Amniotic stem cell (primary cell): ENCODE results near the gene SYNRG.
"Not testable (repeated sequence)": the region's sequence is repeated elsewhere in the genome, so short reads cannot be mapped to it uniquely, and the experiment has no call there.

ENCODE experiments used
- DNase-seq: peaks from one replicate; lab custom pipeline; 2025; lab: John Stamatoyannopoulos, UW

Gene SYNRG

DNA sequence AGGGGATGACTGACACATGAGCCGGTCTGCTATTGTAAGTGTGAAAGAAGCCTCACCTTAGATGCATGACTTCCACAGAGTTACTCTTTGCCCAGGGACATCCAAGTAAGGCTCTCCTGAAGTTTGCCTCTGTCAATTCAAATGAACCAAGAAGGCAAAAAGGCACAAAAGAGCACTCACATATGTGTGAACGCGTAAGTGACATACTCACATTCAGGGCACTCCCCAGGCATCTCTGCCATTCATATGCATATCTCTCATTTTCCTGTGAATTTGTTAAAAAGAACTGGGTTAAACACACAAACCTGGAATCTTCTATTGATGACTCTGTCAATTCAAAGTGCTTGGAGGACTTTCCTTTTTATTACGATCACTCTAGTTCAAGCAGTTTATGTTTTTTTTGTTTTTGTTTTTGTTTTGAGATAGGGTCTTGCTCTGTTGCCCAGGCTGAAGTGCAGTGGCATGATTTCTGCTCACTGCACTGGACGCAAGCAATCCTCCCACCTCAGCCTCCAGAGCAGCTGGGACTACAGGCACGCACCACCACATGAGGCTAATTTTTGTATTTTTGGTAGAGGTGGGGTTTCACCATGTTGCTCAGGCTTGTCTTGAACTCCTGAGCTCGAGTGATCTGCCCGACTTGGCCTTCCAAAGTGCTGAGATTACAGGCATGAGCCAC lies 70.1 kb downstream of the SYNRG start:
- no peak for DNase-seq

DNA sequence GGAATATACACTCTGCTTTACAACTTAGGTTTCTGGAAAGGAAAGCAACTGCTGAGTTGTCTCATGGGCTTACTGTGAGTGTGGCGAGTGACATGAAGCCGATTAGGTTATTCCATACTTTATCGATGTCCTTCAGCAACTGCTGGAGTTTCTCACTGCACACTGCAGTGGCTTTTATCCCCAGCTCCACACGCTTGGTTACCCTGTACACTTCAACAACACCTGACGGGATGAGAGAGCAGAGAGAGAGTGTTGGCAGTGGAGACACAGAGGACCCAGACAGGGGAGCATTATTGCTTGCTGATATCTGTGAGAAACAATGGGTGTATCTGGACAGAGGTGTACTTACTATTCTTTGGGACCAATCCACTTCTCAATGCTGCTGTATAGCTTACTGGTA lies 73.3 kb downstream of the SYNRG start:
- DNase-seq, result no peak

DNA sequence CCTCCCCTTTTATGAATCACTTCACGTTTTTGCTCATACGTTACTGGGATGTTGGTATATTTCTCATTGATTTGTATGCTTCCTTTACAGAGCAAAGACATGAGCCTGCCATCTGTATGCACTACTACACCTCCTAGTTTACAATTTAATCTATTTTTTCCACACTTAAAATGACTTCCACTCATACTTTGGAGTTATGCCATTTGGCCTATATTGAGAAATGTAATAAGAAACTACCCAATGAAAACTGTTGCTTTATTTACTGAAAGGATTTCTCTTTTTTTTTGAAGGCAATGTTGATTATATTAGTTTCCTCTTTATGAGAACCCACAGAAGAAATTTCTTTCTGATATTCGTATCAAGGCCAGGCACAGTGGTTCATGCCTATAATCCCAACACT lies 76.5 kb downstream of the SYNRG start:
- DNase-seq, result no peak

DNA sequence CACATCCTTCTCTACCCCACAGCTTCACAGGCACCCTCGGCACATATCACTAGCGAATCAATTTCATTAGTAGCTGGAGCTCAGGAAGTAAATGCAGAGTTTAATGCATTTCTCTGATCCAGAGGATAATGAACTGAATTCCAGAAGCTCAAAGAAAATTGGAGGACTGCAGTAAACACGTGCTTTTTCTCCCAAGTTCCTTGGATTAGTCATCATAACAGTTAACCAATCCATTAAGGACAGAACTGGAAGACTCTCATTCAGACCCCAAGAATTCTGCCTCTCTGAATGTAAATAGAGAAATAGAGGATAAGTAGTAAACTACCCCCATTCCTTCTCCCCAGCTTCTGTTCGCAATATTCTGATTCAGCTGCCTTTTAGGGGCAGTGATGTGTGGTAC lies 78.8 kb downstream of the SYNRG start:
- DNase-seq, result no peak

DNA sequence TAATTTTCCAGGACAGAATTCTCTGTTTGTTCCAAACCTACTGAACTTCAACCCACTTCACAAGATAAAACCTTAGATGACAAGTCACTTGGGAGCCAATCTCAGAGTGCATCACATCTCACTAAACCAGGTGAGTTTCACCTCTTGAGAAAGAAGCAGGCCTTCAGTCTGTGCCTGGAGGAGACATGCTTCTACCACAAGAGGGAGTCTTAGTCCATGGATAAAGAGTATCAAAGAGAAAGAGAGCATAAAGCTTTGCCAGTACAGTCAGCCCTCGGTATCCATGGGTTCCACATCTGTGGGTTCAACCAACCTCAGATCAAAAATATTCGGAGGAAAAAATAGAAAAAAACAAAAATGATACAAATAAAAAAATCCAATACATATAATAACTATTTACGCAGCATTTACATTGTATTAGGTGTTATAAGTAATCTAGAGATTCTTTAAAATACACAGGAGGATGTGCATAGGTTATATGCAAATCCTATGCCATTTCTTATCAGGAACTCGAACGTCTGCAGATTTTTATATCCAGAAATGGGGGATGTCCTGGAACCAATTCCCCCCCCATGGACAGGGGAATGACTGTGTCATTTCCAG lies 81.9 kb downstream of the SYNRG start:
- no peak for DNase-seq

DNA sequence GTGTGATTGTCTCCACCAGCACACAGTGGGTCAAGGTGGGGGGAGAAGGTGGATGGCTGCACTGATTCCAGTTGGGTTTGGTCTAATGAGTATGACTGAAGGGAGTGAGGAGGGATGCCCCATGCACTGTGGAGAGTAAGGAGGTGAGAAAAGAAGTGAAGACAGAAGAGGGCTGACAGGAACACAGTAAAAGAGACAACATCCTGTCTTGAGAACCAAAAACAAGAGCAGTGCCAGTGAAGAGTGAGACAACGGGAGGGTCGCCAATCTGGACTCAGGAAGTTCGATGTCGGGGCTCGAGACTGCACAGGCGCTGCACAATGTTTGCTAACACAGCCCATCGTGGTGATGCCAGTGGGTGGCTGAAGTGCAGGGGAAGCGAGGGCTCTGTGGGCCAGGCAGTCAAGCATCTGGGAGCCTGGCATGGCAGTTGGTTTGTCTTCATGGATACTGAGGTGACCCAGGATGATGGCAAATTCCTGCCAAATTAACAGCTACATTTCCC lies 85.5 kb downstream of the SYNRG start:
- DNase-seq, result no peak

DNA sequence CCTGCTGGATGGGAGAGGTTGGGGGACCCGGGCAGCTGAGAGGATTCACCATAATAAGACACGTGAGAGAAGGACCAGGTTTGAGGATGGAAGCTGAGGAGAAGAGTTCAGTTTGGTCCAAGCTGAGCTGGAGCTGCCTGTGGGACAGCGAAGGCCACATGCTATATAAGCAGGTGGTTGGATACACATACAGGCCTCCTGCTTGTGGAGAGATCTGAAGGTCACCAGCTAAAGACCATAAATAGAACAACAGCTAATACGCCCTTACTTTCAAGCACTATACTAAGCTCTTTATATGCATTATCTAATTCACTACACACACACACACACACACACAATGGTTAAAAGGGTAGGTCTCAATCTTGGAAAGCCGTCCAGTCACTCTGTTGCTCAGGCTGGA lies 87.4 kb downstream of the SYNRG start:
- DNase-seq, result no peak

DNA sequence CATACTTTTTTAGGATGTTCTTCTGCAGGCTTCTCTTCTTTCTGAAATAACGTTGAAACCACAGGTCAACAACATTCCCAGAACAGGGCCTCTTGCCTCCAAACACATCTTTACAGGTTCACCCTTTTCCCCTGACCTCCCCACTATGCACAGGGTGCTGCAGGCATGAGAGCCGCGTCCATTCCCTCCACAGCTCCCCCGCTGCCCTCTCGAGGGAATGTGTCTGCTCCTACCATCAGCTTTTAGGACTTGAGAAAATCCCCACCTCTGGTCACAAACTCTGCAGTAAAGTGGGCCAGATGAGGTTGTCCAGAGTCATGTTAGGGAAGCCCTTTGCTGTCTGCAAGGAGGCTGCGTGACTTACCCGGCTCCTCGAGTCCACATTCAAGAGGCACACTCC lies 89.0 kb downstream of the SYNRG start:
- DNase-seq, result no peak

DNA sequence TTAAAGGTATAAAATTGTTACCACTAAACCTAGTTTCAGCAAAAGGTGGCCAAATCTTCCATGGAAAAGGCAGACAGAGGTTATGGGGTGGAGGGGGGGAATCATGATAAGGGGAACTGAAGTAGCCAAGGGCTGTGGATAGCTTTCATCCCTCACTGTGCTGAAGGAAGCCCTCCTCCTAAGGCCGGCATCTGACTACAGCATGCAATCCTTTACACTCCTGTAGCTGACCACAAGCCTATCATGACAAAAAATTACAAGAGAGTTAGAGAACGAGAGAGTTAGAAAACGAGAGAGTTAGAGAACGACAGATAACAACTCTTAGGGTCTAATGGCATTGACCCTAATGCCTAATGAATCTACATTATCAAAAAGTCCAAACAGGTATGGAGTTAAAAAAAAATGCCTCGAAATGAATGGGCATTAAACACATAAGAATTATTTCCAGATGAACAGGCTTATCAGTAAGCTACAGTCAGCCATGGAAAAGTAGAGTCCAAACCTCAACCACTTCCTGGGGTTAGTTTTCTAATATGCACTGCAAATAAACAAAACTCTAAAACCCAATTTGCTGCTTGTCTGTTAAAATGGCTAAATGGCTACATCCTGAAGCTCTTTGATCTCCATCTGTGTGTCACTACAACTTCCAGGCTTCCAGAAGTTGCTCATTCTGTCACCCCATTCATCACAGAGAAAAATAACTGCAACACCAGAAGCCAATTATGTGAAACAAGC lies 89.8 kb downstream of the SYNRG start:
- DNase-seq, result no peak

DNA sequence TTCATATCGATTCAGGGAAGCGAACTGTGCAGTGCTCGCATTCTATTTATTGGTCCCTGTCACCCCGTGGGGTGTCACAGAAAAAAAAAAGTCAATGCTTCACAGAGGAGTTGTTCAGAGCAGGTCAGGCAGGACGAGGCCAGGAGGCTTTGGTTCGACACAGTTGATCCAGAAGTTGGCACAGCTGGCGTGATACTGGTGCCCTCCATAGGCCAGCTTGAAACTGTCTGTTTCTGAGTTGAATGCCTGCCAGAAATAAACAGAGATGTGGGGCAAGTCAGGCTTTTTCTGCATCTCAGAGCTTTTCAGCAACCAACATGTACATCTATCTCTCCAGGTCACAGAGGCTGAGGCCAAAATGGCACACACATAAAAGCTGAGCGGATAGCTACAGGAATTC lies 90.4 kb downstream of the SYNRG start:
- DNase-seq, result no peak

DNA sequence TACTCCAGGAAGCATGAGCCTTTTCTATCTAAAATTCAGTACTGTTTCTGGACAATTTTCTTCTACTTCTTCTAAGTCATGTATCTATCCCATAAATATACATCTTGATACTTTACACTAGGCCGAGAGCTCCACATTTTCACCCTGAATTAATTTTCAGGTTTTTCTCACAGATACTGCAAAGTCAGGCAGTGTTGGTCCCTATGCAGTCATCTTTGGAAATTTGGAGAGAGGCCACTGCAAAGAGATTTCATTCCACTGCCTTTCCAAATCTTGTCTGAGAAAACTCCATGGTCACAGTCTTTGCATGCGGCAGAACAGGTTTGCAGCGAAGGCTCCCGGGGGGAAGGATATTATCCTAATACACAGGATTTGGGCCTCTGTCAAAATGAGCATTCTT lies 91.3 kb downstream of the SYNRG start:
- no peak for DNase-seq

DNA sequence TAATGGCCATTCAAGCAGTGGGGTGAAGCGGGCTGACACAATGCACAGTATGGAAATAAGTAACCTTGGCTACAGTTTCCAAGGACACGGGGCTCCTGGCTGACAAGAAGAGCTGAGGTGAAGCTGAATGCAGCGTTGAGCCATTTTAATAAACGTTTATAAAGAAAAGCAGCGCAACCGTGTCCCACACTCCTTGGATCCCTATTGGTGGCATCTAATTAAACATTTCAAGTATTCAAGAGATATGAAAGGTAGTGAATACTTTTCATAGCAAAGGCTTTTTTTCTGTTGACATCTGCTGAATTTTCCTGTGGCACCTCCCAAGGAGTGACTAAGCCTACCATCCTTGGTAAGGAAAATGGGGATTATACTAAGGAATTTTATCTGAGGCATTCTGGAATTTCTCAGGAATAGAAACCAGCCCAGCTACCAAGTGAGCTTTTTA lies 93.1 kb downstream of the SYNRG start:
- DNase-seq, result no peak

DNA sequence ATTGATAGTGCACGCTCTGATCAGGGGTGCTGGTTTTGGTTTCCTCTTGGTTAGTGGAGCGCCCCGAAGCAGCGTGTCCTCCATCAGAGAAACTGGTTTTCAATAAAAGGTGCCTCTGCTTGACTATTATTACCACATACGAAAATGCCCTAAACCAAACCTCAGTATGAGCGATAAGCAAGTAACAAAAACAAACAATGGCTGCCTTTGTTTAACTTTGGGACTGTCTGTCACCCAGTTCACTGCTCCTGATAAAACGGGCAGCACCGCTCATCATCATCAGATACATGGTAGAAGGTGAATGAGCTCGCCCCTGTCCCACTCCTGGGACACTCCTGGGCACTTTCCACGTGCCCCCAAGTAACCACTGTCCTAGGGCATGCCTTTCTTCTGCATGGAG lies 95.5 kb downstream of the SYNRG start:
- DNase-seq, result no peak

DNA sequence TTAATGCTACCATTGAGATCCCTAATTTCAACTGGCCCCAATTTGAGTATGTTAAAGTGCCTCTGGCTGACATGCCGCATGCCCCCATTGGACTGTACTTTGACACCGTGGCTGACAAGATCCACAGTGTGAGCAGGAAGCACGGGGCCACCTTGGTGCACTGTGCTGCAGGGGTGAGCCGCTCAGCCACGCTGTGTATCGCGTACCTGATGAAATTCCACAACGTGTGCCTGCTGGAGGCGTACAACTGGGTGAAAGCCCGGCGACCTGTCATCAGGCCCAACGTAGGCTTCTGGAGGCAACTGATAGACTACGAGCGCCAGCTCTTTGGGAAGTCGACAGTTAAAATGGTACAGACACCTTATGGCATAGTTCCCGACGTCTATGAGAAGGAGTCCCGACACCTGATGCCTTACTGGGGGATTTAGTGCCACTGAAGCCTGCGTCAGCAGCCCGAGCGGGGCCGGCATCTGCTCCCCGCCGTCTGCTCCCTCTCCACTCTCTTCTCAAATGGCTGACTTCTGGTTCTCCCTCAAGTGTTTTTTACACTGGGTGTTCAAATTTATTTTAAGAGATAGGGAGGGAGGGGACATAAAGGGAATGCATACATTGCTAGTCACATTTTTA lies 96.7 kb downstream of the SYNRG start:
- DNase-seq, result no peak

DNA sequence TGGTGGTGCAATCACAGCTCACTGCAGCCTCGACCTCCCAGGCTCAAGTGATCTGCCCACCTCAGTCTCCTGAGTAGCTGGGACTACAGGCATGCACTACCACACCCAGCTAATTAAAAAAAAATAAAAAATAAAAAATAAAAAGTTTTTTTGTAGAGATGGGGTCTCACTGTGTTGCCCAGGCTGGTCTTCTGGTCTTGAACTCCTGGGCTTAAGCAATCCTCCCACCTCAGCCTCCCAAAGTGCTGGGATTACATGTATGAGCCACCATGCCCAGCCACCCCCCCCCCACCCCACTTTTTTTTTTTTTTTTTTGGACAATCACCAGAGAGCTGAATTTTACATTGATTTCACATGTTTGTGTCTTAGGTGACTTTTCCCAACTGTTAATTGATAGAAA lies 97.6 kb downstream of the SYNRG start:
- DNase-seq, result not testable (repeated sequence)

DNA sequence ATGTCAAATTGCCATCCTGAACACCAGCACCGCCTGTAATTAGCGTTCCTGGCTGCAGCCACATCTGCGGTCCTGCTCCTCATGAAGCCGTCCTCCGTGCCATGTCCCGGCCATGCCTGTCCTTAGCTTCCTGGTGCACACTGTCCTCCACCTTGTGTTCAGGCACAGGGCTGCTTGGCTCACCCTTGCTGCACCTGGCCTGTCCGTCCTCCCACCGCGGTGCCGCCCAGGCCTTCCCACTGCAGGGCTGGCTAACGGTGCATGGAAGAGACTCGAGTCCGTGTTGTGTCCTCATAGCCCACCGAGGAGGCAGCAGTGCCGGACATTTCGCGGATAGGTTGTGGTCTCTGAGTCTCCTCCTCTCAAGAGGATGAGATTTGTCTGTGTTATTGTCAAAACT lies 99.2 kb downstream of the SYNRG start:
- DNase-seq, result no peak

DNA sequence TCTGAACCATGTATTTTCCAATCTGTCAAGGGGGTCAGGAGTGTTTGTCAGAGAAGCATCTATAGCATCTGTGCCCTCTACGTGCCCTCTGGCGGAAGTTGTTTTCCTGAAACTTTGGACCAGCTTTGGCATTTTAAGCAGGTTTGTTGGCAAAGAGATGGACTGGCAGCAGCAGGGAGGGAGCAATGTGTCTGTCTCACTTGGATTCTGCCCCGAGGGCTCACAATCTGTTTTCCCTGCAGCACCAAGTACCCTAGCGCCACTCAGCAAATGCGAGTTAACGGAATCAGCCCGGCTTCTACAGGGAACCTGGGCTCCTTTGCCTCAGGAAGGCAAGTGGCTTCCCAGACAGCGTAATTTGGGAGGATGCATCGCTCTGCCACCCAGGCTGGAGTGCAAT lies 102.1 kb downstream of the SYNRG start:
- DNase-seq, result no peak

DNA sequence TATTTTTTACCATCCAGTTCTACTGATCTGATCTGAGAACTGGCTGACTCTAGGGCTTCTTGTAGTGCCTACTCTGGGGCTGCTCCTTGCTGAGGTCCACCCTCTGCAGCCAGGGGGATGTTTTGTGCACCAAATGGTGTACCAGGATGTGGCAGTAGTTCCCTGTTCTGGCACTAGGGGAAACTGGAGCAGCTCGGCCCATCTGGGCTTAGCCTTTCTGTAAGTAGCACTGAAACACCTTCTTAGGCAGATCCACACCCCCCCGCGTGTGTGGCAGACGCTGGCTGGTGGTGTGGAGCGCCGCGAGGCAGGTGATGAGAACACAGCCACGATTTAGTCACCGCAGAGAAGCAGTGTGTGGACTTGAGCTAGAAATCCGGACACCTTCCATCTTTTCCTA lies 102.5 kb downstream of the SYNRG start:
- no peak for DNase-seq

DNA sequence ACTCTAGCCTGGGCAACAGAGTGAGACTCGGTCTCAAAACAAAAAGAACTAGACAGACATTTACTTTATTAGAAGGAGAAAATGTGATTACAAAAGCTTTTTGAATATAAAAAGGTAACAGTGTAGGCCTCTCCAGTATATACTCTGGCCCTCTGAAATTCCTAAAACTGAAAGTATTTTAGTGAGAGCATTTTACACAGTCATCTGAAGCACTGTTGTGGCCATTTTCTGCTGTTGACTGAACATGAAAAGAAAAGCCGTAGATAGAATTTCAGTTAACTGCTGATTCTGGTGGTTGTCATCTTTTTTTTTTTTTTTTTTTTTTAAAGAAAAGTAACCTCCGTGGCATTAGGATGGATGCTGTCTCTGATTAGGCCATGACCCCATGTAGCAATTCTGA lies 103.9 kb downstream of the SYNRG start:
- no peak for DNase-seq

DNA sequence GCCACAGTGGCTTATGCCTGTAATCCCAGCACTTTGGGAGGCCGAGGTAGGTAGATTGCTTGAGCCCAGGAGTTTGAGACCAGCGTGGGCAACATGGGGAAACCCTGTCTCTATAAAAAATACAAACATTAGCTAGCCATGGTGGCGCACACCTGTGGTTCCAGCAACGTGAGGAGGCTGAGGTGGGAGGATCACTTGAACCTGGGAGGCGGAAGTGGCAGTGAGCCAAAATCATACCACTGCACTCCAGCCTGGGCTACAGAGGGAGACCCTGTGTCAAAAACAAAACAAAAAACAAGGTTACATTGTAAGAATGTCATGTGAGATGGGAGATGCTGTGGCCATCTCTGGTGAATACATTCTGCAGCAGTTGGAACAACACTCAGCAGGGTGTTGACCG lies 106.1 kb downstream of the SYNRG start:
- no peak for DNase-seq

DNA sequence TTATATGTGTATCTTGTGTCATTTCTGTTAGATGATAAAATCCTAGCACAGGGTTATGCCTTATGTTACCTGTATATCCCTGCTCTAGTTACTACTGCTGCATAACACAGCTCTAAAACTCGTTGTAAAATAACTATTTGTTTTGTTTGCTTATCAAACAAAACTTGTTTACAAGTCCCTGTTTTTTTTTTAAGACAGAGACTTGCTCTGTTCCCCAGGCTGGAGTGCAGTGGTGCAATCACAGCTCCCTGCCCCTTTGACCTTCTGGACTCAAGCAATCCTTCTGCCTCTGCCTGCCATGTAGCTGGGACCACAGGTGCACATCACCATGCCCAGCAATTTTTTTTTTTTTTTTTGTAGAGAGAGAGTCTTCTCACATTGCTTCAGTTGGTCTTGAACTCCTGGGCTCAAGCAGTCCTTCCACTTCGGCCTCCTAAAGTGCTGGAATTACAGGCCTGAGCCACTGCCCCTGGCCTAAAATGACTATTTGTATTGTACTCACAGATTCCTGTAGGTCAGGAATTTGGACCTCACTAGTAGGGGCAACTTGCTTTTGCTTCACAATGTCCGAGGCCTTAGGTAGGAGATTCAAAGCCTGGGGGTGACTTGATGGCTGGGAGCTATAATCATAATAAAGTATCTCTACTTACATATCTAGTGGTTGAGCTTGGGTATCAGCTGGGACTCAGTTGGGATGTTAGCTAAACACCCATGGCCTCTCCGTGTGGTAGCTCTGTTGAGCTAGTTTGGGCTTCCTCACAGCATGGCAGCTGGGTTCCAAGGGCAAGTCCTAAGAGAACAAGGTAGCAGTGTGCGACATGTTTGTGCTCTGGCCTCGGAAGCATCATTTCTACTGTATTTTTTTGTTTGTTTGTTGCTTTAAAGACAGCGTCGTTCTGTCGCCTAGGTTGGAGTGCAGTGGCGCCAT lies 106.9 kb downstream of the SYNRG start:
- no peak for DNase-seq

DNA sequence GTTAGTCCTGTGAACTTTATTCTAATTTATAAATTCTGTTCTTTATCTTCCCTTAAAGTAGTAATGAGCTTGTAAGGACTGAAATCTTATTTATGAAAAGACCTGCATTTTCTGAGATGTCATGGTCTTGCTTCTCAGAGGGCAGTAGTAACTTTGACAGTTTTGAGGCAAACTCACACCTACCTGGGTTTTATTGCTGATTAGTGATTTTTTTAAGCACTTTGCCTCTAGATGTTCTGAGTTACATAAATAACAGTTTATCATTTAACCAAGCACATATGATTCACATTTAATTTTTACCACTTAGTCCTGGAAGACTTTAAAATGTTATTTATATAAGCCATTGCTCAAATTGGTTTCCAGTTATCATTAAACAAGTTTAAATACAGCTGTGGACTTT lies 108.8 kb downstream of the SYNRG start:
- no peak for DNase-seq
